ENCODE measurements around the gene YPEL5.

DNA sequence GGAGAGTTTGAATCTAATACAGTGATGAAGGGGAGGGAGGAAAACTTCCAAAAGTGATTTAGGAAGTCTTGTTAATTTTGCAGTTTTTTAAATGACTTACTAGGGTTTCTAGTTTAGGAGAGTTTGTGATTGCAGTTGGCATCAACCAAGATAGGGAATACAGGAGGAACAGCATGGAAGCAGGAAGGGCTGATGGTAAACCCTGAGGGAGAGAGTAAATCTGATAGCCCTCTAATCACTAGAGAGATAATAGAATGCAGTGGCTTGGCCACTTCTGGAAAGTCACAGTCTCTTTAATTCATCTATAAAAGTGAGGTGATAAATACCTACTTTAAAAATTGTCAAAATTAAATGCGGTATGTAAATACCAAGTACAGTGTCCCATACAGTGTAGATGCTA is 5.6 kb downstream of the YPEL5 start:
- TF ChIP-seq, protein P1, sequence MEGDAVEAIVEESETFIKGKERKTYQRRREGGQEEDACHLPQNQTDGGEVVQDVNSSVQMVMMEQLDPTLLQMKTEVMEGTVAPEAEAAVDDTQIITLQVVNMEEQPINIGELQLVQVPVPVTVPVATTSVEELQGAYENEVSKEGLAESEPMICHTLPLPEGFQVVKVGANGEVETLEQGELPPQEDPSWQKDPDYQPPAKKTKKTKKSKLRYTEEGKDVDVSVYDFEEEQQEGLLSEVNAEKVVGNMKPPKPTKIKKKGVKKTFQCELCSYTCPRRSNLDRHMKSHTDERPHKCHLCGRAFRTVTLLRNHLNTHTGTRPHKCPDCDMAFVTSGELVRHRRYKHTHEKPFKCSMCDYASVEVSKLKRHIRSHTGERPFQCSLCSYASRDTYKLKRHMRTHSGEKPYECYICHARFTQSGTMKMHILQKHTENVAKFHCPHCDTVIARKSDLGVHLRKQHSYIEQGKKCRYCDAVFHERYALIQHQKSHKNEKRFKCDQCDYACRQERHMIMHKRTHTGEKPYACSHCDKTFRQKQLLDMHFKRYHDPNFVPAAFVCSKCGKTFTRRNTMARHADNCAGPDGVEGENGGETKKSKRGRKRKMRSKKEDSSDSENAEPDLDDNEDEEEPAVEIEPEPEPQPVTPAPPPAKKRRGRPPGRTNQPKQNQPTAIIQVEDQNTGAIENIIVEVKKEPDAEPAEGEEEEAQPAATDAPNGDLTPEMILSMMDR (conservative IDR thresholded peaks at IDR 0.05; ENCODE audit: low read length) = no peak
- no peak for TF ChIP-seq EZH2phosphoT487 (IDR thresholded peaks at IDR 0.05; ENCODE audit: borderline replicate concordance, low read depth, low read length)

Measured in OCI-LY7 (cell line).